PFSK-1 (cell line): ENCODE measurements around the gene BMERB1.

ENCODE experiments used
- POLR2AphosphoS5 ChIP-seq: IDR thresholded peaks from 2 replicates; pipeline ENCODE4 v1.6.1; 2012; ENCODE audit warnings: low read depth, mild to moderate bottlenecking, control low read depth, low read length, moderate library complexity
- TAF1 ChIP-seq: IDR thresholded peaks from 2 replicates; pipeline ENCODE4 v1.6.1; 2012; ENCODE audit warnings: low read length, control low read depth, borderline replicate concordance; ENCODE audit not compliant: insufficient read depth

DNA sequence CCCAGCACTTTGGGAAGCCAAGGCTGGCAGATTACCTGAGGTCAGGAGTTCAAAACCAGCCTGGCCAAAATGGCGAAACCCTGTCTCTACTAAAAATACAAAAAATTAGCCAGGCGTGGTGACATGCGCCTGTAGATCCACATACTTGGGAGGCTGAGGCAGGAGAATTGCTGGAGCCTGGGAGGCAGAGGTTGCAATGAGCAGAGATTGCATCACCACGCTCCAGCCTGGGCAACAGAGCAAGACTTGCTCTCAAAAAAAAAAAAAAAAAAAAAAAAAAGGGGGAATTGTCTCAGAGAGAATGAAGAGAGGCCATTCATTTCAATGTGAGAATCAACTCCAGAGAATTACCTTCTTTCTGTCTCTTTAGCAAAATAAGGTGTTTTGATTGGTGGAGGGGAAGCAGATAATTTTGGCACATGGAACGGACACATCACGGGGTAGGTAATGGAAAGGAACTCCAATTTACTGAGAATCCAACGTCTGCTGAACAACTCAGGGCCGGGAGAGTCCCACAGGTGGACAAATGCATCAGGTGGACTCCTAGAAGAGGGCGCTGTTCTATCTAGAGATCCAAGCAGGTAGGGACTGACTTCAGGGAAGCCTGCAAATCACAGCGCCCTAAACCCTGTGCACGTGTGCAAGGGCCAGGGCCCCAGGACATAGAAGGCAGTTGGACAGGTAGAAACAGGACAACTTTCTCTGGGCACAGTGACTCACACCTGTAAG lies 77.5 kb downstream of the BMERB1 start:
- TF ChIP-seq POLR2AphosphoS5 (no peak), TAF1 (no peak)
